ENCODE data around the gene XPNPEP1. TPM values are rescaled to one million over a fixed set of nuclear protein-coding genes. Genes with fewer than 3 reads are reported as not detected.

XPNPEP1 gene
- total and polyA plus RNA-seq, 2 of the 4 experiments (the other 2 are of a cell fraction), result 164 to 311 TPM

GRCh38 chr10:109956454-109957091, 33.3 kb upstream of the XPNPEP1 start:
- no peak overlapping the region for H2BK15ac ChIP-seq (ENCODE audit: low read depth, low read length)
- 0 out of 2 replicates have a peak, but pooled peaks cover 2% of the 10 kb centered on the region for H3K9me1 ChIP-seq (ENCODE audit: insufficient read depth, low read length)
- no peak overlapping the region for H3K4ac ChIP-seq (ENCODE audit: low read depth, low read length)
- H3K18ac ChIP-seq (ENCODE audit: low read depth, low read length), result no peak overlapping the region
- in situ Hi-C loops (cut with MboI; ENCODE audit: low sequenced_read_pairs), result no loop called here
- no peaks in the 10 kb centered on the region for H3K36me3 ChIP-seq (ENCODE audit: control insufficient read depth, insufficient read depth, low read length)
- no peak overlapping the region for H3K4me3 ChIP-seq (ENCODE audit: insufficient read depth, low read depth, low read length)
- no peaks in the 10 kb centered on the region for H4K20me1 ChIP-seq (ENCODE audit: insufficient read depth, low read length)
- peak; percentile 52 for DNase-seq
- dilution Hi-C loops (cut with HindIII; ENCODE audit: low sequenced_read_pairs, unreplicated experiment), result no loop called here
- no peak overlapping the region for H2AK9ac ChIP-seq (replicated peaks; ENCODE audit: low read depth, low read length, poor library complexity)
- peak; percentile 68; the same call in 1 of the 2 replicates for ATAC-seq (ENCODE audit: low read depth)
- CTCF ChIA-PET, result no interaction called here
- H3K56ac ChIP-seq (ENCODE audit: extremely low read depth, insufficient read depth, low read length), result no peak overlapping the region
- H2AFZ ChIP-seq (replicated peaks; ENCODE audit: low read length, poor library complexity), result no peak overlapping the region
- no peaks in the 10 kb centered on the region for H3K79me1 ChIP-seq (ENCODE audit: low read depth in 1 of 2, low read length in 2 of 2)
- WGBS, 2 experiments (ENCODE audit: extremely low coverage in 2 of 2, insufficient read length in 1 of 2), result no CpG with 5 or more reads among the region's 2 CpGs
- H2BK120ac ChIP-seq (ENCODE audit: low read depth, low read length), result no peak overlapping the region
- H3K4me2 ChIP-seq (ENCODE audit: low read depth, low read length), result no peak overlapping the region
- no peak overlapping the region for H3K9ac ChIP-seq (ENCODE audit: low read depth, low read length)
- no peak overlapping the region for H2AK5ac ChIP-seq (ENCODE audit: low read depth, low read length)
- BruUV-seq (replicated peaks), result no TSS peak
- TF ChIP-seq NFE2L2 (IDR thresholded peaks at IDR 0.05; ENCODE audit: low read depth, low read length), result no peak
- no peak for TF ChIP-seq POLR2A (IDR thresholded peaks at IDR 0.05; ENCODE audit: low read depth, low read length)
- peak; percentile 65 for TF ChIP-seq SMC3 (IDR thresholded peaks at IDR 0.05; ENCODE audit: low read depth, low read length)
- no peak for TF ChIP-seq MAFK (IDR thresholded peaks at IDR 0.05; ENCODE audit: low read depth, low read length)
- no peak for TF ChIP-seq RFX5 (IDR thresholded peaks at IDR 0.05; ENCODE audit: low read depth, low read length)
- no peak for TF ChIP-seq USF2 (IDR thresholded peaks at IDR 0.05; ENCODE audit: low read depth, low read length)
- no peak for TF ChIP-seq ELK1 (IDR thresholded peaks at IDR 0.05; ENCODE audit: borderline replicate concordance, low read depth, low read length)
- no peak for TF ChIP-seq MAZ (IDR thresholded peaks at IDR 0.05; ENCODE audit: borderline replicate concordance, low read depth, low read length)
- no peak for TF ChIP-seq RCOR1 (IDR thresholded peaks at IDR 0.05; ENCODE audit: insufficient replicate concordance, low read length)
- TF ChIP-seq CHD1 (IDR thresholded peaks at IDR 0.05; ENCODE audit: low read depth, low read length), result no peak
- TF ChIP-seq MXI1 (IDR thresholded peaks at IDR 0.05; ENCODE audit: borderline replicate concordance, low read depth, low read length), result no peak
- TF ChIP-seq FOS (IDR thresholded peaks at IDR 0.05; ENCODE audit: low read depth, low read length), result no peak
- TF ChIP-seq CEBPB (IDR thresholded peaks at IDR 0.05; ENCODE audit: low read depth, low read length), result no peak
- TF ChIP-seq CTCF (conservative IDR thresholded peaks at IDR 0.05; ENCODE audit: low read depth, low read length), result peak; percentile 52
- no peak for TF ChIP-seq BHLHE40 (IDR thresholded peaks at IDR 0.05; ENCODE audit: low read depth, low read length)
- TF ChIP-seq RAD21 (IDR thresholded peaks at IDR 0.05; ENCODE audit: low read length), result peak; percentile 70
- H3K27me3 ChIP-seq (ENCODE audit: control insufficient read depth, insufficient read depth, low read length), result no peaks in the 10 kb centered on the region
- peaks cover 3% of the 10 kb centered on the region for H3K4me1 ChIP-seq (ENCODE audit: control insufficient read depth, insufficient read depth, low read length)
- H4K8ac ChIP-seq (ENCODE audit: low read depth in 2 of 2, low read length in 2 of 2), result no peak overlapping the region
- no peak overlapping the region for H3K14ac ChIP-seq (replicated peaks; ENCODE audit: low read depth, low read length)
- H2BK5ac ChIP-seq (ENCODE audit: low read depth, low read length, poor library complexity, severe bottlenecking), result no peak overlapping the region
- intact Hi-C loops (cut with micrococcal nuclease), result no loop called here
- H3K23ac ChIP-seq (ENCODE audit: low read depth, low read length), result no peak overlapping the region
- H4K91ac ChIP-seq (ENCODE audit: insufficient read depth, low read depth, low read length), result no peak overlapping the region
- no peak overlapping the region for H3K27ac ChIP-seq (ENCODE audit: insufficient read depth, low read length)
- H3K9me3 ChIP-seq (ENCODE audit: control insufficient read depth, insufficient read depth, low read length), result no peaks in the 10 kb centered on the region; the same call in 1 of the 2 replicates
- no peak overlapping the region for H4K5ac ChIP-seq (ENCODE audit: low read depth, low read length)
- POLR2A ChIA-PET (ENCODE audit: unreplicated experiment), result no interaction called here
- no peak overlapping the region for H2BK20ac ChIP-seq (ENCODE audit: low read depth, low read length)

Measured in IMR-90 (cell line).